K562 (cell line): ENCODE data around the gene SELENOO. TPM values are rescaled to one million over a fixed set of nuclear protein-coding genes. Genes with fewer than 3 reads are reported as not detected.

Source experiments
- ATAC-seq: fragments of 200-7000 bp; cut with Tn5 transposase; 3 replicates; pipeline ENCODE4 v1.9.1; 2020; ENCODE audit warnings: moderate library complexity
- BruUV-seq: library from RNA; stranded (reverse); fragments of 400-500 nt; replicated peaks from 2 replicates; lab custom pipeline; 2021; lab: Mats Ljungman, UMichigan
- CTCF ChIA-PET: fragments of 300-600 bp; formaldehyde crosslinking; extraction: SDS; loops from one replicate; lab custom pipeline; 2021; ENCODE audit warnings: low intra/inter-chr PET ratio; lab: Yijun Ruan, JAX
- POLR2A ChIA-PET: fragments of 300-600, 350-650 bp; sonication (Branson Sonifier 250); formaldehyde crosslinking; extraction: SDS; loops from one replicate; lab custom pipeline; 2021; ENCODE audit warnings: antibody characterized with exemption, inconsistent platforms; lab: Yijun Ruan, JAX
- DNase-seq, 4 experiments: peaks; one replicate each; pipeline versions ENCODE4 v3.0.0 to v3.0.0-alpha.2; 2011 to 2018; ENCODE audit warnings: low spot score in 3 of 4, mixed read lengths in 3 of 4; ENCODE audit errors: extremely low read depth in 1 of 4
- FAIRE-seq: peaks from 2 replicates; lab custom pipeline; 2011; peaks lifted over from hg19 to GRCh38; lab: Jason Lieb, UNC
- H2AFZ ChIP-seq: 2 replicates; pipeline ENCODE4 v1.6.0; 2011; ENCODE audit warnings: low read depth, low read length, control low read depth, inconsistent platforms
- H3K27ac ChIP-seq: fragments of 200-600 bp; 3 replicates; pipeline ENCODE4 v1.8.0; 2011; ENCODE audit warnings: low read depth, mild to moderate bottlenecking, control low read depth, inconsistent platforms, low read length, moderate library complexity, mixed read lengths; ENCODE audit errors: extremely low read depth
- H3K27me3 ChIP-seq, 2 experiments: fragments of 300-600 bp in 1 of 2; 2 replicates in 1 of 2; 3 replicates in 1 of 2; pipeline versions ENCODE4 v1.6.0 to v1.8.0; 2011; ENCODE audit warnings: inconsistent platforms in 2 of 2, low read length in 2 of 2, mild to moderate bottlenecking in 1 of 2, mixed read lengths in 1 of 2, moderate library complexity in 1 of 2; ENCODE audit not compliant: control insufficient read depth in 2 of 2, insufficient read depth in 2 of 2
- H3K36me3 ChIP-seq: fragments of 300-600 bp; 3 replicates; pipeline ENCODE4 v1.8.0; 2011; ENCODE audit warnings: mild to moderate bottlenecking, low read length, inconsistent platforms; ENCODE audit not compliant: control insufficient read depth, insufficient read depth
- H3K4me1 ChIP-seq, 2 experiments: fragments of 200-600 bp in 1 of 2; replicated peaks in 1 of 2; 2 replicates in 1 of 2; 3 replicates in 1 of 2; pipeline versions ENCODE4 v1.5.1 to v1.8.0; 2011; ENCODE audit warnings: inconsistent platforms in 2 of 2, low read length in 2 of 2, mild to moderate bottlenecking in 1 of 2, mixed read lengths in 1 of 2, moderate library complexity in 1 of 2; ENCODE audit not compliant: control insufficient read depth in 2 of 2, insufficient read depth in 2 of 2
- H3K4me2 ChIP-seq: 2 replicates; pipeline ENCODE4 v1.6.1; 2011; ENCODE audit warnings: low read length, control low read depth, inconsistent platforms, mixed read lengths; ENCODE audit not compliant: insufficient read depth
- H3K4me3 ChIP-seq: fragments of 200-600 bp; sonication (generic), shearing (Covaris generic); 2 replicates; pipeline ENCODE4 v1.5.1; 2016; ENCODE audit warnings: control low read depth, inconsistent platforms
- H3K79me2 ChIP-seq: fragments of 200-600 bp; 3 replicates; pipeline ENCODE4 v1.8.0; 2011; ENCODE audit warnings: low read length, inconsistent platforms; ENCODE audit not compliant: control insufficient read depth, insufficient read depth
- H3K9ac ChIP-seq, 2 experiments: 2 replicates each; pipeline versions ENCODE4 v1.6.0 to v1.6.1; 2011; ENCODE audit warnings: low read depth in 2 of 2, low read length in 2 of 2, control low read depth in 1 of 2, inconsistent platforms in 1 of 2, mild to moderate bottlenecking in 1 of 2, mixed read lengths in 1 of 2; ENCODE audit not compliant: insufficient read depth in 1 of 2
- H3K9me1 ChIP-seq: one replicate; pipeline ENCODE4 v1.6.0; 2011; ENCODE audit warnings: inconsistent platforms, mild to moderate bottlenecking, low read length, moderate library complexity; ENCODE audit not compliant: control insufficient read depth, insufficient read depth
- H3K9me3 ChIP-seq: replicated peaks from 2 replicates; pipeline ENCODE4 v1.5.1; 2011; ENCODE audit warnings: low read depth, low read length, inconsistent platforms; ENCODE audit not compliant: control insufficient read depth, insufficient read depth
- H4K20me1 ChIP-seq: replicated peaks from 2 replicates; pipeline ENCODE4 v1.6.1; 2011; ENCODE audit warnings: low read length, inconsistent platforms, mixed read lengths; ENCODE audit not compliant: control insufficient read depth, insufficient read depth
- ELF1 ChIP-seq: fragments of 200-800 bp; sonication (Bioruptor generic); IDR thresholded peaks from 2 replicates; pipeline ENCODE4 v1.6.1; 2016; ENCODE audit warnings: missing genetic modification characterization, missing compliant biosample characterization
- IRF2 ChIP-seq: sonication (generic); formaldehyde crosslinking; IDR thresholded peaks from 2 replicates; pipeline ENCODE4 v1.8.1; 2022; ENCODE audit warnings: mild to moderate bottlenecking, missing genetic modification reagents
- MAZ ChIP-seq, 2 experiments: fragments of 450-650 bp in 1 of 2; sonication (generic) in 1 of 2; formaldehyde crosslinking; IDR thresholded peaks in 1 of 2; conservative IDR thresholded peaks in 1 of 2; 2 replicates each; pipeline versions ENCODE4 v1.4.0 to v1.5.0; 2020; ENCODE audit warnings: mild to moderate bottlenecking in 1 of 2, missing genetic modification reagents in 1 of 2
- NCOA4 ChIP-seq: fragments of 450-650 bp; IDR thresholded peaks from 2 replicates; pipeline ENCODE4 v1.6.1; 2018; ENCODE audit warnings: mild to moderate bottlenecking; ENCODE audit not compliant: partially characterized antibody
- THRB ChIP-seq: fragments of 450-650 bp; formaldehyde crosslinking; conservative IDR thresholded peaks from 2 replicates; pipeline ENCODE4 v1.4.0; 2022; ENCODE audit warnings: mild to moderate bottlenecking, missing genetic modification characterization
- U2AF2 ChIP-seq: fragments of 200-400 bp; formaldehyde crosslinking; optimal IDR thresholded peaks from 2 replicates; pipeline ENCODE3; 2017; ENCODE audit warnings: low read depth, mild to moderate bottlenecking, low read length
- ZBTB7A ChIP-seq: IDR thresholded peaks from 2 replicates; pipeline ENCODE4 v1.6.1; 2011; ENCODE audit warnings: low read depth, mild to moderate bottlenecking, low read length, moderate library complexity, borderline replicate concordance; ENCODE audit not compliant: control insufficient read depth
- WGBS: fragments of 100-300 bp; shearing (Covaris generic); methylation state at CpG from one replicate; pipeline ENCODE4 v1.1.6; 2016; ENCODE audit warnings: low coverage, mixed read lengths; ENCODE audit not compliant: insufficient coverage; ENCODE audit errors: missing lambda C conversion rate; 5-methylcytosine and 5-hydroxymethylcytosine counted together
- in situ Hi-C: fragments of 300-500 bp; cut with MboI; formaldehyde crosslinking; loops from 4 replicates; pipeline ENCODE4 v1.15.0; 2018; ENCODE audit warnings: inconsistent platforms, mixed read lengths
- intact Hi-C: fragments of 100-400 bp; cut with micrococcal nuclease; formaldehyde crosslinking; loops from 2 replicates; pipeline ENCODE4 v1.14.2; 2022
- polyA plus RNA-seq, 8 experiments: library from polyadenylated mRNA; depleted of rRNA in 4 of 8; stranded (reverse) in 5 of 8; unstranded in 3 of 8; fragments of >200 nt; fragmentation: Nextera tagmentation in 2 of 8; fragmentation: Illumina TruSeq in 1 of 8; extraction: Ambion mirVana in 2 of 8; extraction: Trizol in 1 of 8; gene quantifications; 2 replicates each; pipeline versions ENCODE4 v1.2.1 to v1.2.3, GENCODE V29; 2011 to 2014; ENCODE audit warnings: inconsistent platforms in 1 of 8, missing spikeins in 1 of 8
- total RNA-seq, 7 experiments: library from RNA; depleted of rRNA in 6 of 7; stranded (reverse); fragments of >200 nt in 6 of 7; fragmentation: Illumina TruSeq in 2 of 7; extraction: Trizol in 2 of 7; gene quantifications; 2 replicates each; pipeline versions ENCODE4 v1.2.1 to v1.2.3, GENCODE V29; 2011 to 2021; ENCODE audit warnings: low replicate concordance in 1 of 7

Gene SELENOO
- total and polyA plus RNA-seq, 9 of the 15 experiments (the other 6 are each of a cell fraction or from before 2014, with no cell fraction given): 0.37 to 24.9 (median 8.3) TPM

- H3K4me1 ChIP-seq: peaks cover 20 to 76% of the 10 kb centered on the region in 2 experiments
- H3K4me2 ChIP-seq: peak overlapping the region; percentile 70
- ChIA-PET POLR2A (interaction anchor here (0.7 kb wide), 2 partner anchors 280 to 331 kb away, joined by 3 to 4 read pairs; no protein-coding TSS in a partner anchor), CTCF (no interaction called here)
- no peak overlapping the region for H2AFZ ChIP-seq
- H3K9ac ChIP-seq: peak overlapping the region; percentile 79 to 93
- H3K4me3 ChIP-seq: peak overlapping the region; percentile 47
- WGBS: 70% methylated on average over 17 of the region's 18 CpGs
- H3K27ac ChIP-seq: peak overlapping the region; percentile 79
- no TSS peak for BruUV-seq
- in situ Hi-C loops (no loop called here), intact Hi-C loops (no loop called here)
- no peaks in the 10 kb centered on the region for H3K27me3 ChIP-seq
- peaks cover 8% of the 10 kb centered on the region for H4K20me1 ChIP-seq
- peaks cover 63% of the 10 kb centered on the region for H3K79me2 ChIP-seq
- TF ChIP-seq NCOA4 (no peak), ELF1 (tag) (peak; percentile 24; the same call in 1 of the 2 replicates), MAZ (CRISPR knock-in tag; conservative IDR thresholded peaks at IDR 0.05 in 1 of 2, IDR thresholded peaks at IDR 0.05 in 1 of 2) (no peak), THRB (CRISPR knock-in tag) (no peak), ZBTB7A (peak; percentile 30; the same call in 1 of the 2 replicates), IRF2 (CRISPR knock-in tag) (no peak), U2AF2 (no peak)
- no peaks in the 10 kb centered on the region for H3K9me3 ChIP-seq
- peaks cover 53% of the 10 kb centered on the region; the same call in 2 of the 3 replicates for H3K36me3 ChIP-seq
- no peak for DNase-seq
- H3K9me1 ChIP-seq: peaks cover 7% of the 10 kb centered on the region
- no peak for FAIRE-seq
- ATAC-seq: 0 out of 3 replicates have a peak, but pooled peaks have one; percentile 7
Measured at GRCh38 chr22:50190941-50191741, 9.7 kb upstream of the SELENOO start.
